T-cell (primary cell): ENCODE results near the gene BBC3. TPM values are rescaled to one million over a fixed set of nuclear protein-coding genes. Genes with fewer than 3 reads are reported as not detected.
"Not testable (repeated sequence)": the region's sequence is repeated elsewhere in the genome, so short reads cannot be mapped to it uniquely, and the experiment has no call there.

Experiments used
- ATAC-seq, 4 experiments: fragments of 200-7000 bp in 3 of 4; fragments of 150-1000 bp in 1 of 4; cut with Tn5 transposase; replicated peaks in 1 of 4; 1 replicate in 3 of 4; 2 replicates in 1 of 4; pipeline ENCODE4 v1.10.0; 2021; ENCODE audit warnings: moderate library complexity in 3 of 4, mild to moderate bottlenecking in 2 of 4, moderate number of reproducible peaks in 1 of 4
- CTCF ChIA-PET, 2 donors: fragments of 300-600 bp; sonication (Branson Sonifier 250); formaldehyde crosslinking; loops; one replicate each; lab custom pipeline; 2022; ENCODE audit warnings: antibody characterized with exemption in 2 of 2; lab: Charles Lee
- POLR2A ChIA-PET, 2 donors: fragments of 300-600 bp; sonication (Branson Sonifier 250); formaldehyde crosslinking; loops; one replicate each; lab custom pipeline; 2022; ENCODE audit warnings: antibody characterized with exemption in 2 of 2; lab: Charles Lee
- DNase-seq, 35 experiments: peaks; one replicate each; pipeline versions ENCODE4 v3.0.0 to v3.0.0-alpha.2; 2013 to 2023
- H3K27ac ChIP-seq: one replicate; pipeline ENCODE4 v1.5.1; 2013; ENCODE audit warnings: low read length
- H3K27me3 ChIP-seq, 2 experiments: replicated peaks in 1 of 2; 1 replicate in 1 of 2; 2 replicates in 1 of 2; pipeline versions ENCODE4 v1.6.1 to v1.7.0; 2013; ENCODE audit warnings: low read length in 1 of 2, mixed read lengths in 1 of 2; ENCODE audit not compliant: control insufficient read depth in 2 of 2, insufficient read depth in 2 of 2; ENCODE audit errors: extremely low read depth in 1 of 2
- H3K36me3 ChIP-seq, 2 donors: 1 replicate in 1 of 2; 2 replicates in 1 of 2; pipeline versions ENCODE4 v1.6.1 to v1.7.0; 2013; ENCODE audit warnings: low read length in 1 of 2; ENCODE audit not compliant: control insufficient read depth in 2 of 2, insufficient read depth in 1 of 2; ENCODE audit errors: extremely low read depth in 1 of 2
- H3K4me1 ChIP-seq, 2 experiments: 1 replicate in 1 of 2; 2 replicates in 1 of 2; pipeline versions ENCODE4 v1.6.1 to v1.7.0; 2013; ENCODE audit warnings: low read length in 2 of 2, mixed read lengths in 1 of 2; ENCODE audit not compliant: insufficient read depth in 2 of 2, control insufficient read depth in 1 of 2; ENCODE audit errors: extremely low read depth in 1 of 2
- H3K4me3 ChIP-seq, 2 donors: 1 replicate in 1 of 2; 2 replicates in 1 of 2; pipeline versions ENCODE4 v1.5.1 to v1.7.0; 2013; ENCODE audit warnings: mild to moderate bottlenecking in 2 of 2, low read length in 1 of 2, moderate library complexity in 1 of 2; ENCODE audit not compliant: control insufficient read depth in 1 of 2; ENCODE audit errors: extremely low read depth in 1 of 2
- H3K9me3 ChIP-seq: 2 replicates; pipeline ENCODE4 v1.7.0; 2013
- H3K27ac Mint-ChIP-seq, 2 donors: one replicate each; pipeline ENCODE4 v1.8.0; 2020 to 2021; ENCODE audit warnings: mild to moderate bottlenecking in 2 of 2, mixed read lengths in 2 of 2
- H3K27me3 Mint-ChIP-seq, 2 donors: one replicate each; pipeline ENCODE4 v1.8.0; 2021 to 2022; ENCODE audit warnings: mixed read lengths in 2 of 2
- H3K36me3 Mint-ChIP-seq: one replicate; pipeline ENCODE4 v1.8.0; 2021; ENCODE audit warnings: mixed read lengths
- H3K4me1 Mint-ChIP-seq, 3 donors: one replicate each; pipeline ENCODE4 v1.8.0; 2020 to 2022; ENCODE audit warnings: mixed read lengths in 3 of 3, mild to moderate bottlenecking in 1 of 3
- H3K4me3 Mint-ChIP-seq, 3 donors: one replicate each; pipeline ENCODE4 v1.8.0; 2020 to 2022; ENCODE audit warnings: mild to moderate bottlenecking in 3 of 3, mixed read lengths in 3 of 3, moderate library complexity in 3 of 3
- H3K9me3 Mint-ChIP-seq, 3 donors: one replicate each; pipeline ENCODE4 v1.8.0; 2020 to 2022; ENCODE audit warnings: mixed read lengths in 3 of 3
- WGBS: methylation state at CpG from one replicate; pipeline ENCODE4 v1.1.5; 2013; ENCODE audit warnings: missing lambda C conversion rate; ENCODE audit not compliant: insufficient coverage; 5-methylcytosine and 5-hydroxymethylcytosine counted together
- total RNA-seq, 35 experiments: library from RNA in 6 of 35; stranded (reverse) in 6 of 35; fragments of 120-200 nt in 1 of 35; gene quantifications; one replicate each; pipeline versions ENCODE4 v1.2.1 to v1.2.4 and lab custom pipeline; 2013 to 2026

BBC3 gene
- total RNA-seq, 5 donors from 2014 or later (not counting 1 experiment from before 2014, with no cell fraction given), result 20.0 to 48.6 (median 39.2) TPM

GRCh38 chr19:47269596-47269995, 38.6 kb upstream of the BBC3 start:
- H3K9me3 ChIP-seq, result no peaks in the 10 kb centered on the region
- no peak for DNase-seq
- ATAC-seq, result no peak
- H3K4me1 ChIP-seq, result peaks cover 0 to 13% of the 10 kb centered on the region in 2 experiments
- ChIA-PET CTCF (no interaction called here), POLR2A (no interaction called here)
- H3K9me3 Mint-ChIP-seq, result no peaks in the 10 kb centered on the region
- peaks cover 14 to 50% of the 10 kb centered on the region in 2 donors for H3K36me3 ChIP-seq
- H3K4me1 Mint-ChIP-seq, result peaks cover 8 to 10% (median 8%) of the 10 kb centered on the region in 3 donors
- 97% methylated on average over 5 of the region's 7 CpGs for WGBS
- H3K27ac Mint-ChIP-seq, result no peak overlapping the region
- H3K27ac ChIP-seq, result no peak overlapping the region
- H3K4me3 Mint-ChIP-seq, result no peak overlapping the region
- H3K27me3 Mint-ChIP-seq, result no peaks in the 10 kb centered on the region
- H3K4me3 ChIP-seq, result no peak overlapping the region
- no peaks in the 10 kb centered on the region for H3K27me3 ChIP-seq
- peaks cover 24% of the 10 kb centered on the region for H3K36me3 Mint-ChIP-seq

GRCh38 chr19:47268028-47268427, 37.0 kb upstream of the BBC3 start:
- Histone ChIP-seq H3K27me3 (no peaks in the 10 kb centered on the region), H3K9me3 (no peaks in the 10 kb centered on the region), H3K27ac (no peak overlapping the region), H3K36me3 (peaks cover 14 to 60% of the 10 kb centered on the region in 2 donors), H3K4me3 (no peak overlapping the region), H3K4me1 (peaks cover 0 to 7% of the 10 kb centered on the region in 2 experiments)
- H3K4me3 Mint-ChIP-seq, result no peak overlapping the region
- ChIA-PET POLR2A (no interaction called here), CTCF (interaction anchor here in 1 of 2 donors (0.6 kb wide), 1 partner anchor 13 kb away, joined by 3 read pairs; no protein-coding TSS in a partner anchor)
- no peak for DNase-seq
- peaks cover 8 to 9% (median 8%) of the 10 kb centered on the region in 3 donors for H3K4me1 Mint-ChIP-seq
- H3K27me3 Mint-ChIP-seq, result no peaks in the 10 kb centered on the region
- no peaks in the 10 kb centered on the region for H3K9me3 Mint-ChIP-seq
- peaks cover 29% of the 10 kb centered on the region for H3K36me3 Mint-ChIP-seq
- no peak overlapping the region for H3K27ac Mint-ChIP-seq
- ATAC-seq, result no peak
- 90% methylated on average over 2 of the region's 6 CpGs for WGBS

DNA sequence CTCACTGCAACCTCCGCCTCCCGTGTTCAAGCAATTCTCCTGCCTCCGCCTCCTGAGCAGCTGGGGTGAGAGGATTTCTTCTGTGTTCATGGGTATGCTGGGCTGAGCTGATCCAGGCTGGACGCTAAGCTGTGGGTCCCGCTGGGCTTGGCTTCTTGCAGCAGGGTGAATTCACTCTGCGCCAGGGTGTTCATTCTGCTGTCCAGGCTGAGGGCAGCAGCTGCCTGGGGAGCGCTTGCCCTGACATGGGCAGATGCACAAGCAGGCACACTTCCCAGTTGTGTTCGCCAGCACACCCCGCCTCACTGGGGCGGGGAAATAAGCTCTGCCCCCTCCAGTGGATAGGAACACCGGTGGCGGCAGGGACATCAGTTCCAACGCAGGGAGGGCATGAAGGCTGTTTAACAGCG, 36.4 kb upstream of the BBC3 start:
- H3K36me3 ChIP-seq, result peaks cover 16 to 66% of the 10 kb centered on the region in 2 donors
- POLR2A ChIA-PET, result interaction anchor here in 1 of 2 donors (0.6 kb wide), 1 partner anchor 207 kb away, joined by 4 read pairs; no protein-coding TSS in a partner anchor
- Mint-ChIP-seq H3K9me3 (no peaks in the 10 kb centered on the region), H3K4me1 (peaks cover 2 to 5% (median 4%) of the 10 kb centered on the region in 3 donors), H3K27me3 (no peaks in the 10 kb centered on the region), H3K27ac (no peak overlapping the region), H3K36me3 (peaks cover 32% of the 10 kb centered on the region), H3K4me3 (no peak overlapping the region)
- ATAC-seq (no peak), DNase-seq (no peak)
- no peak overlapping the region for H3K27ac ChIP-seq
- H3K4me1 ChIP-seq, result peaks cover 0 to under 1% of the 10 kb centered on the region in 2 experiments
- no peaks in the 10 kb centered on the region for H3K9me3 ChIP-seq
- 94% methylated on average over 14 of the region's 14 CpGs for WGBS
- H3K27me3 ChIP-seq, result no peaks in the 10 kb centered on the region
- no peak overlapping the region for H3K4me3 ChIP-seq
- CTCF ChIA-PET, result interaction anchor here (0.6 to 0.7 kb wide), 3 partner anchors 13 to 652 kb away, joined by 3 to 4 read pairs (median 4); no protein-coding TSS in a partner anchor

GRCh38 chr19:47266401-47266941, 35.5 kb upstream of the BBC3 start:
- ATAC-seq (no peak), DNase-seq (no peak)
- 96% methylated on average over 19 of the region's 21 CpGs for WGBS
- H3K9me3 Mint-ChIP-seq, result no peaks in the 10 kb centered on the region
- H3K4me1 ChIP-seq, result no peaks in the 10 kb centered on the region
- ChIA-PET CTCF (interaction anchor here (0.6 to 0.7 kb wide), 2 partner anchors 40 to 651 kb away, joined by 4 read pairs; no protein-coding TSS in a partner anchor), POLR2A (interaction anchor here in 1 of 2 donors (0.6 kb wide), 1 partner anchor 580 kb away, joined by 3 read pairs; no protein-coding TSS in a partner anchor)
- no peak overlapping the region for H3K4me3 Mint-ChIP-seq
- H3K36me3 Mint-ChIP-seq, result peaks cover 33% of the 10 kb centered on the region
- no peak overlapping the region for H3K4me3 ChIP-seq
- no peaks in the 10 kb centered on the region for H3K27me3 Mint-ChIP-seq
- H3K9me3 ChIP-seq, result no peaks in the 10 kb centered on the region
- no peak overlapping the region for H3K27ac Mint-ChIP-seq
- H3K4me1 Mint-ChIP-seq, result peaks cover 0 to 3% (median 3%) of the 10 kb centered on the region in 3 donors
- no peaks in the 10 kb centered on the region for H3K27me3 ChIP-seq
- no peak overlapping the region for H3K27ac ChIP-seq
- H3K36me3 ChIP-seq, result peaks cover 16 to 72% of the 10 kb centered on the region in 2 donors

DNA sequence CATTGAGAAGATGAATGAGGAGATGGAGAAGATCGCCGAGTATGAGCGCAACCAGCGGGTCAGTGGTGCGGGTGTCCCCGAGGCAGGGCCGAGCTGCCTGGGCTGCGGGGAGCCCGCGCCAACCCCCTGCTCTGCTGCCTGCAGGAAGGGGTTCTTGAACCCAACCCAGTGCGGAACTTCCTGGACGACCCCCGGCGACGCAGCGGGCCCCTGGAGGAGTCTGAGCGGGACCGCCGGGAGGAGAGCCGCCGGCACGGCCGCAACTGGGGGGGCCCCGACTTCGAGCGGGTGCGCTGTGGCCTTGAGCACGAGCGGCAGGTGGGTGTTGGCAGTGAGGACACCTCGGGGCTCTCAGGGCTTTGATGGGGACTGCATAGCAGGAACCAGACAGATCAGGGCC, 33.6 kb upstream of the BBC3 start:
- WGBS, result 97% methylated on average over 24 of the region's 30 CpGs
- H3K36me3 Mint-ChIP-seq, result peaks cover 38% of the 10 kb centered on the region
- peaks cover 14 to 71% of the 10 kb centered on the region in 2 donors for H3K36me3 ChIP-seq
- ATAC-seq (no peak), DNase-seq (no peak)
- no peaks in the 10 kb centered on the region for H3K9me3 ChIP-seq
- H3K27me3 ChIP-seq, result no peaks in the 10 kb centered on the region
- H3K4me1 Mint-ChIP-seq, result peaks cover 6 to 14% (median 13%) of the 10 kb centered on the region in 3 donors
- H3K27ac ChIP-seq, result no peak overlapping the region
- ChIA-PET POLR2A (no interaction called here), CTCF (no interaction called here)
- H3K9me3 Mint-ChIP-seq, result no peaks in the 10 kb centered on the region
- peaks cover 0 to 5% of the 10 kb centered on the region in 2 experiments for H3K4me1 ChIP-seq
- H3K4me3 Mint-ChIP-seq, result no peak overlapping the region
- H3K27me3 Mint-ChIP-seq, result no peaks in the 10 kb centered on the region
- H3K4me3 ChIP-seq, result no peak overlapping the region
- no peak overlapping the region for H3K27ac Mint-ChIP-seq

GRCh38 chr19:47261946-47262793, 31.2 kb upstream of the BBC3 start:
- peaks cover 6 to 30% of the 10 kb centered on the region in 2 experiments for H3K4me1 ChIP-seq
- H3K27ac Mint-ChIP-seq, POLR2A ChIA-PET, H3K9me3 Mint-ChIP-seq, H3K27me3 Mint-ChIP-seq, H3K4me3 ChIP-seq, H3K27ac ChIP-seq, ATAC-seq, H3K4me3 Mint-ChIP-seq, H3K27me3 ChIP-seq, H3K9me3 ChIP-seq: not testable (repeated sequence)
- WGBS, result 83% methylated on average over 8 of the region's 14 CpGs
- H3K36me3 Mint-ChIP-seq, result peaks cover 49% of the 10 kb centered on the region
- CTCF ChIA-PET, result interaction anchor here in 1 of 2 donors (0.6 to 0.9 kb wide), 3 partner anchors 12 to 161 kb away, joined by 3 to 6 read pairs (median 5); partner anchors contain the start of gene INAFM1
- H3K4me1 Mint-ChIP-seq, result peaks cover 29 to 38% (median 37%) of the 10 kb centered on the region in 3 donors
- DNase-seq, result peak in 1 of 35 experiments; percentile 27
- H3K36me3 ChIP-seq, result peaks cover 10 to 74% of the 10 kb centered on the region in 2 donors
